CD4-positive, alpha-beta T cell (primary cell): ENCODE measurements around the gene SMAD3. TPM values are rescaled to one million over a fixed set of nuclear protein-coding genes. Genes with fewer than 3 reads are reported as not detected.

Experiments used
- ATAC-seq: fragments of 200-7000 bp; cut with Tn5 transposase; one replicate; pipeline ENCODE4 v1.10.0; 2022; ENCODE audit warnings: mild to moderate bottlenecking; ENCODE audit not compliant: poor library complexity
- CTCF ChIA-PET: fragments of 350-600 bp; sonication (Branson Sonifier 250); formaldehyde crosslinking; loops from one replicate; lab custom pipeline; 2021; ENCODE audit warnings: antibody characterized with exemption, inconsistent platforms; lab: Charles Lee
- POLR2A ChIA-PET: fragments of 350-600 bp; sonication (Branson Sonifier 250); formaldehyde crosslinking; loops from one replicate; lab custom pipeline; 2021; ENCODE audit warnings: antibody characterized with exemption, inconsistent platforms; lab: Charles Lee
- DNase-seq, 14 experiments: peaks; one replicate each; pipeline ENCODE4 v3.0.0-alpha.2; 2013 to 2020; ENCODE audit warnings: mixed read lengths in 2 of 14
- H3K27ac ChIP-seq, 2 donors: one replicate each; pipeline versions ENCODE4 v1.5.1 to v1.7.0; 2013; ENCODE audit warnings: low read length in 2 of 2, low read depth in 1 of 2, mild to moderate bottlenecking in 1 of 2
- H3K27me3 ChIP-seq, 2 experiments: 1 replicate in 1 of 2; 2 replicates in 1 of 2; pipeline versions ENCODE4 v1.6.1 to v1.7.0; 2013; ENCODE audit warnings: low read length in 2 of 2, control low read depth in 1 of 2, mild to moderate bottlenecking in 1 of 2, moderate library complexity in 1 of 2; ENCODE audit not compliant: insufficient read depth in 2 of 2, control insufficient read depth in 1 of 2
- H3K36me3 ChIP-seq: one replicate; pipeline ENCODE4 v1.6.1; 2013; ENCODE audit warnings: low read length, control low read depth; ENCODE audit not compliant: insufficient read depth
- H3K4me1 ChIP-seq: one replicate; pipeline ENCODE4 v1.6.1; 2013; ENCODE audit warnings: low read length, control low read depth; ENCODE audit not compliant: insufficient read depth
- H3K4me3 ChIP-seq: one replicate; pipeline ENCODE4 v1.5.1; 2013; ENCODE audit warnings: mild to moderate bottlenecking, low read length, moderate library complexity
- H3K9me3 ChIP-seq, 2 experiments: 1 replicate in 1 of 2; 2 replicates in 1 of 2; pipeline versions ENCODE4 v1.6.1 to v1.7.0; 2013; ENCODE audit warnings: low read length in 2 of 2, mild to moderate bottlenecking in 2 of 2, control low read depth in 1 of 2, moderate library complexity in 1 of 2; ENCODE audit not compliant: control insufficient read depth in 1 of 2, insufficient read depth in 1 of 2
- H3K27ac Mint-ChIP-seq: one replicate; pipeline ENCODE4 v1.8.0; 2020; ENCODE audit warnings: mixed read lengths
- H3K27me3 Mint-ChIP-seq: one replicate; pipeline ENCODE4 v1.8.0; 2021; ENCODE audit warnings: mixed read lengths
- H3K36me3 Mint-ChIP-seq: one replicate; pipeline ENCODE4 v1.8.0; 2021; ENCODE audit warnings: low read depth, mixed read lengths
- H3K4me1 Mint-ChIP-seq: one replicate; pipeline ENCODE4 v1.8.0; 2021; ENCODE audit warnings: low read depth, mixed read lengths
- H3K4me3 Mint-ChIP-seq: one replicate; pipeline ENCODE4 v1.8.0; 2020; ENCODE audit warnings: mild to moderate bottlenecking, mixed read lengths
- H3K9me3 Mint-ChIP-seq: one replicate; pipeline ENCODE4 v1.8.0; 2020; ENCODE audit warnings: mixed read lengths
- CTCF ChIP-seq: fragments of 200-600 bp; IDR thresholded peaks from one replicate; pipeline ENCODE4 v1.8.0; 2022; ENCODE audit warnings: antibody characterized with exemption, mild to moderate bottlenecking
- intact Hi-C, 2 experiments: fragments of 100-400 bp; cut with DNase I in 1 of 2; cut with micrococcal nuclease in 1 of 2; formaldehyde crosslinking; loops; one replicate each; pipeline versions ENCODE4 v1.15.1 to v1.9.0; 2023 to 2025; cut with DNase I, micrococcal nuclease
- total RNA-seq, 174 experiments: library from RNA in 2 of 174; stranded (reverse) in 2 of 174; gene quantifications; one replicate each; pipeline ENCODE4 v1.2.3 and lab custom pipeline; 2021 to 2026

The SMAD3 gene
- total RNA-seq, 2 experiments from 2014 or later, result 30.0 to 31.0 TPM

- Histone ChIP-seq H3K4me1 (peaks cover 96% of the 10 kb centered on the region), H3K9me3 (no peaks in the 10 kb centered on the region), H3K27ac (no peak overlapping the region), H3K27me3 (no peaks in the 10 kb centered on the region), H3K4me3 (no peak overlapping the region), H3K36me3 (no peaks in the 10 kb centered on the region)
- POLR2A ChIA-PET, result interaction anchor here (0.6 to 1.4 kb wide), 3 partner anchors 18 to 68 kb away, joined by 3 to 4 read pairs (median 4); no protein-coding TSS in a partner anchor
- peaks cover 92% of the 10 kb centered on the region for H3K4me1 Mint-ChIP-seq
- ATAC-seq (no peak), DNase-seq (no peak)
- intact Hi-C loops, result no loop called here
- H3K9me3 Mint-ChIP-seq, result no peaks in the 10 kb centered on the region
- H3K36me3 Mint-ChIP-seq, result peaks cover 3% of the 10 kb centered on the region
- H3K4me3 Mint-ChIP-seq, result no peak overlapping the region
- H3K27ac Mint-ChIP-seq, result peak overlapping the region; percentile 96
- CTCF ChIA-PET, result interaction anchor here (1.2 kb wide), 1 partner anchor 73 kb away, joined by 3 read pairs; no protein-coding TSS in a partner anchor
- no peaks in the 10 kb centered on the region for H3K27me3 Mint-ChIP-seq
- no peak for TF ChIP-seq CTCF
Measured at GRCh38 chr15:67137319-67137718, 71.9 kb downstream of the SMAD3 start.

- Mint-ChIP-seq H3K27me3 (no peaks in the 10 kb centered on the region), H3K9me3 (no peaks in the 10 kb centered on the region), H3K4me3 (peak overlapping the region; percentile 8), H3K27ac (peak overlapping the region; percentile 96), H3K4me1 (peaks cover 92% of the 10 kb centered on the region), H3K36me3 (peaks cover 3% of the 10 kb centered on the region)
- POLR2A ChIA-PET, result no interaction called here
- H3K36me3 ChIP-seq, result no peaks in the 10 kb centered on the region
- intact Hi-C loops, result no loop called here
- no peaks in the 10 kb centered on the region for H3K27me3 ChIP-seq
- no peak for TF ChIP-seq CTCF
- DNase-seq, result no peak
- CTCF ChIA-PET, result interaction anchor here (1.2 kb wide), 1 partner anchor 74 kb away, joined by 3 read pairs; no protein-coding TSS in a partner anchor
- H3K4me3 ChIP-seq, result no peak overlapping the region
- no peaks in the 10 kb centered on the region for H3K9me3 ChIP-seq
- H3K27ac ChIP-seq, result no peak overlapping the region
- H3K4me1 ChIP-seq, result peaks cover 94% of the 10 kb centered on the region
- no peak for ATAC-seq
Measured at GRCh38 chr15:67137951-67138848, 72.8 kb downstream of the SMAD3 start.

- no peaks in the 10 kb centered on the region for H3K36me3 ChIP-seq
- H3K27me3 ChIP-seq, result no peaks in the 10 kb centered on the region
- ChIA-PET POLR2A (no interaction called here), CTCF (interaction anchor here (1.2 kb wide), 1 partner anchor 11 kb away, joined by 3 read pairs; no protein-coding TSS in a partner anchor)
- H3K4me1 Mint-ChIP-seq, result peaks cover 88% of the 10 kb centered on the region
- no peak overlapping the region for H3K27ac ChIP-seq
- peaks cover 3% of the 10 kb centered on the region for H3K36me3 Mint-ChIP-seq
- H3K9me3 ChIP-seq, result no peaks in the 10 kb centered on the region
- DNase-seq (no peak), ATAC-seq (no peak)
- H3K4me1 ChIP-seq, result peaks cover 93% of the 10 kb centered on the region
- no peaks in the 10 kb centered on the region for H3K9me3 Mint-ChIP-seq
- TF ChIP-seq CTCF, result no peak
- H3K27ac Mint-ChIP-seq, result peak overlapping the region; percentile 96
- intact Hi-C loops, result no loop called here
- no peak overlapping the region for H3K4me3 Mint-ChIP-seq
- H3K27me3 Mint-ChIP-seq, result no peaks in the 10 kb centered on the region
- H3K4me3 ChIP-seq, result no peak overlapping the region
Measured at GRCh38 chr15:67138891-67139855, 73.8 kb downstream of the SMAD3 start.
